Esophagus mucosa (tissue), 1 donor: Measurements from ENCODE around the gene TCF12. TPM values are rescaled to one million over a fixed set of nuclear protein-coding genes. Genes with fewer than 3 reads are reported as not detected.

Source experiments
- ATAC-seq: fragments of 200-7000 bp; cut with Tn5 transposase; one replicate; pipeline ENCODE4 v1.9.1; 2020
- total RNA-seq: library from RNA; stranded (reverse); gene quantifications from one replicate; pipeline ENCODE4 v1.2.4, GENCODE V29; 2023
- donor health status: DM: yes; HTN: yes; CAD: no.

Gene TCF12
- total RNA-seq, 1 donor from 2014 or later, result 47.9 TPM

DNA sequence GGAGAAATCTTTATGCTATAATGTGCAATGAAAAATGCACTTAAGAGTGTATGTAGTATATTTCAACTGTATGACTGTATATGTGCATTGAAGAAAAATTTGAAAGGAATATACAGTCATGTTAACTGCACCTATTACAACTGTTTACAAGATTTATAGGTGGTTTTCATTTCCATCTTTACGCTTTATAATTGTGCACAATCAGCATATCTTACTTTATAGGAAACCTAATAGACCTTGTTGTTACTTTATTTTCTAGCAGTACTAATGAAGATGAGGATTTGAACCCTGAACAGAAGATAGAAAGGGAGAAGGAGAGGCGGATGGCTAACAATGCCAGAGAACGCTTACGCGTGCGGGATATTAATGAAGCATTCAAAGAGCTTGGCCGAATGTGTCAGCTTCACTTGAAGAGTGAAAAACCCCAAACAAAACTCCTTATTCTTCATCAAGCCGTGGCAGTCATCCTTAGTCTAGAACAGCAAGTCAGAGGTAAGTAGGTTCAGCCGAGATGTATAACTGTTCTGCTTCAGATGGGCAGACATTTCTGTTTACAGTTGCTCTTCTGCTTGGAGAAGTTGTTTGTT lies 354.4 kb downstream of the TCF12 start:
- ATAC-seq, result no peak

DNA sequence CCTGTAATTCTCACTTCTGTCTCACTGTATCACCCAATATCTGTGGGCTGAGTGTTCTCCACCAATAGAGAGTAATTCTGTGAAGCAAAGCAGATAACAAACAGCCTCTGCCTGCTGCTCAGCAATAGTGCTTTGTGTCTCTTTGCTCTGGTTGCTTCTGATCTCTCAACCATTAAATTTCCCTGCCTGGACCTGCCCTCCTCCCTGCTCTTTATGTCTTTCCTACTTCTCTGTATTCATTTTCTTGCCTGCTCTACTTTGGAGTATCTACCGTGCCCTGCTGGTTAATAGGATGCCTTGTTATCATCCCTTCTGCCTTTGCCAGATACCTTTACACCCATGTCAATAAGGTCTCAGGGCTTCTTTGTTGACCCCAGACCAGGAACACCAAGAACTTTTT lies 355.0 kb downstream of the TCF12 start:
- ATAC-seq, result peak; percentile 69

DNA sequence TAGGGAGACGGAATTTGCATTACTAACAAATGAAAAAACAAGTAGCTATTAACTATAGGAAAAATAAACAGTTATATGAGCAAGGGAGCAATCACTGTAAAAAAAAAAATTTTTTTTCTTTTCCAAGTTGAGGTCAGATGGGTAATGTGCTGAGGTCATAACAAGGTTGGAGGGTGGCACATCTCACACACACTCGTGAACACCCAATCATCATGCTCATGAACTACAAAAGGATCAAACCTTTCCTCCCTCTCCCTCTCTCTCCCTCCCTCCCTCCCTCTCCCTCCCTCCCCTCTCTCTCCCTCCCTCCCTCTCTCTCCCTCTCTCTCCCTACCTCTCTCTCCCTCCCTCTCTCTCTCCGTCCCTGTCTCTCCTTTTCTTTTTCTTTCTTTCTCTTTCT lies 360.0 kb downstream of the TCF12 start:
- no peak for ATAC-seq

DNA sequence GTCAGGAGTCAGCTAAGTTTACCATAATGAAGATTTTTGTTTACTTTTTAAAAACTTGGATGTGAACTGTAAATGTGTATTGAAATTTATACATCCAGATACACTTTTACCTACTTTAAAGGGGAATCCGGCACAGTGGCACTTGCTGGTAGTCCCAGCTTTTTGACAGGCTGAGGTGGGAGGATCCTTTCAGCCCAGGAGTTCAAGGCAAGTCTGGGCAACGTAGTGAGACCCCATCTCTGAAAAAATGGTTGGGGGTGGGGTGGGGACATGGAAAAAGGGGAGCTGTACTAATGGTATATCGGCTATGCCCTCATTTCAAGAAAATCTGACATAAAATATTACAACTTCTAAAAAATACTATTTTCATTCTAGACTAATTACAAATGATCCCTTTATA lies 362.0 kb downstream of the TCF12 start:
- ATAC-seq, result no peak

DNA sequence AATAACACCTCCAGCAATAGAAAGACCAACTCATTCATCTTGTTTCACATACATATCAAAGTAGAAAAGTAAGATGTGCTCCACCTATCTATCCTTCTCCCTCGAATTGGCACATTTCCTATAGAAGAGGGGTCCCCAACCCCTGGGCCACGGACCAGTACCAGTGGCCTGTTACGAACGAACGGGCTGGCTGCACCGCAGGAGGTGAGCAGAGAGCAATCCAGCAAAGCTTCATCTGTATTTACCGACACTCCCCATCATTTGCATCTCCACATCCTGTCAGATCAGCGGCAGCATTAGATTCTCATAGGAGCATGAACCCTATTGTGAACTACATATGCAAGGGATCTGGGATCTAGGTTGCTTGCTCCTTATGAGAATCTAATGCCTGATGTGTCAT lies 362.9 kb downstream of the TCF12 start:
- no peak for ATAC-seq

DNA sequence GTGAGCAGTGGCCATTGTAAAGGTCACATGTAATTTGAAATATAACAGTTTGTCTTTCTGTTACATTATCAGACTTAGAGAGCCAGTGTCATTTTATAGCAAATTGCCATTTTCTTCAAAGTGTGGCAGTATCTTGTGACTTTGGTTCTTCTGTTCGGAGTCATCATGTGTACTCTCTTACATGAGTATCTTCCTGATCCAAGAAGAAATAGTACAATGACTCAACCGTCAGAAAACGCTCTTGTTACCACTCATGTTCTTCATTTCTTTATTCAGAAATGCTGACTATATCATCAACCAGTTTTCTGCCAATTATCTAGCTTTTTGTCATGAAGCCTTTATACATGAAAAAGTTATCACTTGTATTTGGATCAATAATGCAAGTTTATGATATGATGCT lies 364.2 kb downstream of the TCF12 start:
- ATAC-seq, result no peak

DNA sequence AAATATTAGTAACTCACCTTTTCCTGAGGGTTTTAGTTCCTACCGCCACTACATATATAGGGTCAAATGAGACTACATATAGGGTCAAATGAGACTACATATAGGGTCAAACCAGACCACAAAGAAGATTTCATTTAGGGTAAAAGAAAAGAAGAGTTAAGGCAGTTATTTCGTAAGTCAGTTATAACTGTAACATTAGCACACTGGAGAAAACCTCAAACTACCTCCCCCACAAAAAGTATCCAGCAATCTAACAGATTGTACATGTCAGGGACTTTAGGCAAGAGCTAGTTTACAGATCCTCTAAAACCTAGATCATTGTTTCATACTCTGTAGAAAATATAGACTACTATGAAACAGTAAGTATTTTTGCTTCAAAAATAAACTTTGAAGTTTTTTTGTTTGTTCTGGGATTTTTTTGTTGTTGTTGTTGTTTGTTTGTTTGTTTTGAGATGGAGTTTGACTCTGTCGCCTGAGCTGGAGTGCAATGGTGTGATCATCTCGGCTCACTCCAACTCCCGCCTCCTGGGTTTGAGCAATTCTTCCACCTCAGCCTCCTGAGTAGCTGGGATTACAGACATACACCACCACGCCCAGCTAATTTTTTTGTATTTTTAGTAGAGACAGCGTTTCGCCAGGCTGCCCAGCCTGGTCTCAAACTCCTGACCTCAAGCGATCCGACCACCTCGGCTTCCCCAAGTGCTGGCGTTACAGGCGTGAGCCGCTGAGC lies 365.5 kb downstream of the TCF12 start:
- ATAC-seq, result no peak

DNA sequence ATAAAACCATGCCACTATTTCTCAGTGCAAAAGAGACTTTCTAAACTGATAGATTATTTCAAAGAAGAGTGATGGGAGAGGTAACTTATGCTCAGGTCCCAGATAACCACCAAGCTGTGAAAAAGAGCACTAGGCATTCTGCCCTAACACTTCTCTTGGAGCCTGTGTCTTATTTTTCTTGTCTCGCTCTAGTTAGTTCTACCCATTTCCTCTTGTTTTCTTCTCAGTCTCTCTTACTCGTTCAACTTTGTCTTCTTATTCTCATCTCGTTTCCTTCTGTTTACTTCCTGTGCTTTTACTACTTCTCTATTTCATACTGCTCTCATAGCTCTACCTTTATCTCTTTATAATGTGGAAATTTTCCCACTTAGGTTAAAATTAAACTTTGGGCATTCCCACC lies 366.1 kb downstream of the TCF12 start:
- ATAC-seq, result peak; percentile 37

DNA sequence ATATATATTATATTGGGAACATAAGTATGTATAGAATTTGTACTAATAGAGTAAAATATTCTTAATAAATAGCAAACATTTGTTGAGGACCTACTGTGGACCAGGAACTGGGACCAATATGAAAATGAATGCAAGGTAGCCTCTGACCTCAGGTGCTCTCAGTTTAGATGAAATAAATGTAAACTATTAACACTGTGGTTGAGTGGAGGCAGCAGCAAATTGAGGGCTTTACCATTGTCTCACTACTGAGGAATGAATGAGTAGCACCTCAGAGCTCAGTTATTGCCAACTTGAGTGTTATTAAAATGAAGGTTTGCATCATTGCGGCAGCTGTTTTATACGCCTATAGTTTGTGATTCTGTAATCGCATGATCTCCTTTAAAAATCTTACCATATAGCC lies 366.9 kb downstream of the TCF12 start:
- no peak for ATAC-seq

DNA sequence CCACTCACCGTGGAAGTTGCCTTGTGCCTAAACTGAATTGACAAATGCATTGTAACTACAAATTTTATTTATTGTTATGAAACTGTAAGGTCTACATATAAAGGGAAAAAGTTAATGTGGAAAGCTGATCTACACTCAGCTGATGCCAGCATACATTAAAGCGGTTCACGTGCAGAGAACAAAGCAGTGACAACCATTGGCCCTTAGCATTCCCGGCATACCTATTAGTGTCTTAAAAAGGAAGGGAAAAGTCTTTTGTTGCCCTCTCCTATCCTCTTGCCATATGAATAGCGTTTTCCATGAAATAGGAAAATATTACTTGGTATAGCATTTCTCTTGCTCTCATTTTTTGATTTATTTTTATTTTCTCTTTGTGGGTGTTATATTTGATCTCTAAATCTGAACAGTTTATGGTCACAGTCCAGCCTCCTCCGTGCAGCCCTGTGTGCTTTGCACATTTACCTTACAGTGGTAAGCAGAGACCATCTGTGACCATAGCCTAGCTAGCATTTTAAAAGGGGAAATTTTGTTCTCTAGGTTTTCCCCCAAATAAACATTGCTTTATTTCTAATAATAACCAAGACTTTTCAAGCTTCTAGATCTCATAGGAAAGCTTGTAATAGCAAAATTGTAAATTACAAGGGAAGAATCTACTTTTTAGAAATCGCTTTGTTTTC lies 368.1 kb downstream of the TCF12 start:
- no peak for ATAC-seq

DNA sequence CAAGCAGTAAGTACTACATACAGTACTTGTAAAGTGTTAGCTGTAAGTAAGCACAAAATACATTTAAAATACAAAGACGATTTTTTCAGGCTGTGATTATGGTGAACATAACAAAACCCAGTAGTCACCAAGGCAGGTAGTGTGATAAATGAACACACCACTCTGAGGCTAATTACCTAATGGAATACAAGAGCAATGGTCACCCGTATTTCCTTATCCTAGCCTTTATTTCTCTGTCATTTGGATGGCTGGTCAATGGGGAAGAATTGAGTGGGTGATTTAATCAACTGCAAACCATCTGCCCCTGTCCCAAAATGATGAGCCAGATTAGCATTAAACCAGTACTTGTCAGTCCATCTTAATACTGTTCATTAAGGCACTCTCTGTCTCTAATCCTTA lies 368.7 kb downstream of the TCF12 start:
- no peak for ATAC-seq

DNA sequence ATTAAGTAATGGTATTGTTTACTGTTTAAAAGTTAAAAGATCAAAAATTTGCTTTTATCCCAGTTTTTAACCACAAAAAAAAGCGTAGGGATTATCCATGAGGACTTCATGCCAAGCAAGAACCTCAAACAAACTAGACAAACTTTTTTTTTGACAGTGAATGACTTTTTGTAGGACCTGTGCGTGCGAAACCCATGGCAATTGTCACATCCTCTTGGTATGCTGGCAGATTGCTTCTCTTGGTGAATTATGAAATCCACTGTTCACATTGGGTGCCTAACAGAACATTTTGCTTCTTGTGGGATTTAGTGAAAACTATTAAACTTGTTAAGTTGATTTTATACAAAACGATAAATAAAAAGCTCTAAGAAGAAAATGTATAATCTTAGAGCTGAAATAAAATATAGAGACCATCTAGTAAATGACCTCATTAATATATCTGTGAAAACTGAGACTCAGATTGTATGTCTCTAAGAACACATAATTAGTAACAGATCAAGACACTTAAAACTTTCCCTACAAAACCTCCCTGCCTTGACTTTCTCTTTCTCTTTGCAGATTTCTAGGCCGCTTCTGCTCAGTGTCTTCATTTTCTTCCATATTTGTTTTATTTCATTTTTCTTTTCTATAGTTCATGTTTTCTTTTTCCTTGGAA lies 370.6 kb downstream of the TCF12 start:
- ATAC-seq, result no peak

DNA sequence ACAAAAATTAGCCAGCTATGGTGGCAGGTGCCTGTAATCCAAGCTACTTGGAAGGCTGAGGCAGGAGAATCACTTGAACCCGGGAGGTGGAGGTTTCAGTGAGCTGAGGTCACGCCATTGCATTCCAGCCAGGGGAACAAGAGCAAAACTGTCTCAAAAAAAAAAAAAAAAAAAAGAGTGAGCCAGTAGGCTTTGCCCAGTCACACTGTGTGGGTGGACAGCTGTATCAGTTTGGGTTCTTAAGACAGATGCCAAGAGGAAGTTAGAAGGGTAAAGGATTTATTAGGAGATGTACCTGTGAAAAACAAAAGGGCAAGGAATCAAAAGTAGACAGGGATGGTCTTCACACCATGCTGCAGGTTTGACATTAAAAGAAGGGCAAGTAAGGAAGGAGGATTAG lies 371.7 kb downstream of the TCF12 start:
- ATAC-seq, result no peak

DNA sequence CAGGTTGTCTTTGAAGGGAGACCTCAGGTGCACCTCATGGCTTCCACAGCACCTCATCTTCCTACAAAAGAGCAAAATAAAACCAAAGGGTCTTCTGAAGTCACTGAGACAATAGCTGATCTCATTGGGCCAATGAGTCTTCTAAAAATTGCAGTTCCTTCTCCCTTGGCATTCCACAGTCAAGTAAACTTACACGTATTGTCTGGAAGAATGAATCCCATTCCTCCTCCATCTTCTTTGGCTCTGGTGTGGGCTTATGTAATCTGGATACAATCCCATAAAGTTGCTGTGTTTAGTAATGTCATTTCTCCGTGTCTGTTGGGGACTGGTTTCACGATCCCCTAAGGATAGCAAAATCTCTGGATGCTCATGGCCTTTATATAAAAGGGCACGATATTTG lies 372.4 kb downstream of the TCF12 start:
- no peak for ATAC-seq

DNA sequence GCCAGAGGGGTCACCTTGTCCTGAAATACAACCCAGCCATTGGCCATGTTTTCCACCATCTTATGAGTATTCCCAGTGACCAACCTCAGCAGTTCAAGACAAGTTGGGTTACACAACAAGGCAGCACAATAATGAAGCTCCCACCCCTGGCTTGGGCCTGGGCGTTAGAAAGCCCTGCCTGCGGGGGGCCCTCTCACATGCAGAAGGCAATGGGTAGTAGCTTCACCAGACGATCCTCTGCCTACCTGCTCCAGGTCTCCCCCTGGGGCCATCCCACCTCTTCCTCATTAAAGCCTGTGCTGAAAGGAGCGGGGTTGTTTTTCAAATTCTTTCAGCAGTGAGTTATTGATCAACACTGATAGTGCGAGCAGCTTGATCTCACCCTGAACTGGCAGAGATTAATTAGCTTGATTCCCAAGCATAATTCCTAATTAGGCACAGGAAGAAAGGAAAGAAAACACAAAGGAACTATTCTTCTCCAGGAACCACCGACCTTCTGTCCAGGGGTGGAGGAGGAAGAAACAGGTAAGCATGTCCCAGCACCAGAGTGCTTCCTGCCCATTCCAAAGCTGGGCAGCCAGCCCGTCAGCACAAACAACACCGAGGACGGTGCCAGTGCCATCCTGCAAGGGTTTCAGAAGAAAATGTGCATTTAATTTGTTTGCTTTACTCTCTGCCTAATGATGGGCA lies 378.2 kb downstream of the TCF12 start:
- no peak for ATAC-seq

DNA sequence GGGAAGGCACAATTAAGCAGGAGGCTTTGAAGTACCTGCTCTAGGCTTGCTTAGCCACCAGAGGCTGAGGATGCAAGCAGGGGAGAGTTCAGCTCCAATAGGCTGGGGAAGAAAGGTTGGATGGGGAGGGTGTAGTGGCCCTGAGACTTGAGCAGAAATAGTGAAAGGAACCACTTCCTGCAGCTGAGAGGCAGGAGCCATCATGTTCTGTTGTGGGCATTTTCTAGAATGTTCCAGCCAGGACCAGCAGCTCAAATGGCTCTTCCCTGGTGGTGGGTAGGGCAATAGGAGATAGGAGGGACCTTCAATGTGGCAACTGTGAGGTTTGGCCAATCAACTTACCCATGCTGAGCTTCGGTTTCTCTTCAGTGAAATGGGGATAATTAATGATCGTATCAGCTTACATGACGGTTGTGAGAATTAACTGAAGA lies 378.7 kb downstream of the TCF12 start:
- no peak for ATAC-seq

DNA sequence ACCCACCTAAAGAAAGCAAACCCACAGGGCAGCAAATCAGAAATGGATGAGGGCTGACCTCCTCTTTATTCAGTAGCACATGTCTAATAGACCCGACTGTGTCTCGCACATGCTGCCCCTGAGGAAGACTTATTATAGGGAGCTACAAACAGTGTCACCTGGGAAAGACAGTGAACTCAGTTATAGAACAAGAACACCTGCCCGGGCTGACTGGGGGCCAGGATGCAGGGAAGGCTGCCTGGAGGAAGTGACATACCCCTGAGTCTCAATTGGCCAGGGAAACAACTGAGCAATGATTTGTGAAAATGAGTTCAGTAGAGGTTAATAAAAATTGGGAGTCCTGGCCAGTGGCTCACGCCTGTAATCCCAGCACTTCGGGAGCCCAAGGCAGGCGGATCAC lies 379.2 kb downstream of the TCF12 start:
- no peak for ATAC-seq

DNA sequence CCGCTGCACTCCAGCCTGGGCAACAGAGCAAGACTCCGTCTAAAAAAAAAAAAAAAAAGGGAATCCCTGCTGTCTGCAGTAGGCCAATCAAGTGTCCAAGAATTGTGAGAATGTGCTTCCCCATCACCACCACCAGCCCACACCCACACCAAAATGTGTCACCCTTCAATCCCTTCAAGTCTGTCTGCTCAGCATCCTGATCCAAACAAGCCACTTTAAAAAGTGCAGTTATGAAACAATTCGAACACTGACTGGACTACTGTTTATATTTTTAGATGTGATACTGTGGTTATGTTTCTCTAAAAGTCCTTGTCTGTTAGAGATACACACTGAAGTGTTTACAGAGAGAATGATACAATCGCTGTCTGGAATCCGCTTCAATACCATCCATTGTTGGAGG lies 379.8 kb downstream of the TCF12 start:
- ATAC-seq, result no peak

DNA sequence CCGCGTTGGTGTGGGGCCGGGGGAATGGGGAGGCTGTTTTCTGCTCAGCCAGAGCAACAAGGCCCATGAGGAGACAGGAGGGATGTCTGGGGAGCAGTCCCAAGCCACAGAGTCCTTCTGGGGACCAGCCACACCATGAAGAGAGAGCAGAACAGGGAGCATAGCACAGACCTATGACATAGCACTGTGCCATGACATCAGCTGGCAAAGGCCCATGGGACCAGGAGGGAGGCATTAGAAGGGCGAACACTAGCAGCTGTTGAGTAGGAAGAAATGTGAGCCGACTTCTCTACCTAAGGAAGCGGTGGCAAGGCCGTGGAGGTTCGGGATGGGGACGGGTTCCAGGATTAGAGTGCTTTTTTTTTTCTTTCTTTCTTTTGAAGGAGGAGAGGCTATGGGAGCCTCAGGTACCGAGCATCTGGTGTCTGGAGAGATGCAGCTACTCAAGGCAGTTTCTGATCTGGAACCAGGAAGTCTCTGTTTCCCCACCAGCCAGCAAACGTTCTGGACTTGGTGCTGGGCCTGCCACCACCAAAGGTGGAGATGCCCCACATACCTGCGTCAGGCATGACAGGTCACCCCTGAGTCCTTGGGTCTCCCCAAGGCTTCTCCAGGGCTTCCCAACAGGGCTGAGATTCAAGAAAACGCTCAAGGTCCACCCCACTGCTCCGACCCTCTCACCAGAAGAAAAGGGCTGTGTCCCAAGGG lies 380.6 kb downstream of the TCF12 start:
- ATAC-seq, result no peak

DNA sequence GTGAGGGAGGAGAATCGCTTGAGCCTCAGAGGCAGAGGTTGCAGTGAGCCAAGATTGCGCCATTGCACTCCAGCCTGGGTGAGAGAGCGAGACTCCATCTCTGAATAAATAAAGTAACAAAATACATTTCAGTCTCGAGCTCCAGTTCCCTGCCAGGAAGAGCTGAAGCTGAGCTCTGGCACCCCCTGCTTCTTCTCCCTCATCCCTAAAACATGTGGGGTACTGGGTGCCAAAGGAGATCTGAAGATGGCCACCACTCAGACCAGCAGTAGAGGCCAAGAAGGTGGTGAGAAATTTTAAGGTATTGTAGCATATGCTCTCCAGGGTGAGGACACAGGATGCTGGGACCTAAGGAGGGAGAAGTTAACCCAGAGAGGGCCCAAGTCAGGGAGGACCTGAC lies 382.9 kb downstream of the TCF12 start:
- no peak for ATAC-seq

DNA sequence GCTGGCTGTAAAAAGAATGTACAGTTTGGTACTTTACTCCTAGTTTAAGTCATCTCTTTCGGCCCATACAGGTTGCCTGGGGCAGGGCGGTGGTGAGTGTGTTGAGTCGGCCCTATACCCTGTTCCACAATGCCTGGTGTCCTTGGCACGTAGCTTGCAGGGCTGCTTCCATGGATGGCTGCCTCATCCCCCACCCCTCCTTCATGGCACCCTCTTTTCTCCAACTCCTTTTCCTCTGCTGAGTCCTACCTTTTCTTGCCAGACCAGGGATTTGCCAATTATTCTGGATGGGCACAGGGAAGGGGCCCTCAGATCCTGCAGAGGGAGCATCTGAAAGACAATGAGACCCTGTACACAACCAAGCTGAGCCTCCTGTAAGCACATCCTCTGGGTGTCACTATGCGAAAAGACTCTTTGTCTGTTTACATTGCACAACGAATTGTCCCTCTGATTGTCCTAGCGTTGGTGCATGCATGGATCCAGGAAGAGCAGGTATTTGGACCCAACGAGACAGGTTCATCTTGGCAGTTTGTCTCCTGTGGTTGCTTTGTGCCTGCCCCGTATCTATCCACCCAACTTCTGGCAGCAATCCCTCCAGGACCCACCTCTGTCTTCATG lies 384.3 kb downstream of the TCF12 start:
- no peak for ATAC-seq

DNA sequence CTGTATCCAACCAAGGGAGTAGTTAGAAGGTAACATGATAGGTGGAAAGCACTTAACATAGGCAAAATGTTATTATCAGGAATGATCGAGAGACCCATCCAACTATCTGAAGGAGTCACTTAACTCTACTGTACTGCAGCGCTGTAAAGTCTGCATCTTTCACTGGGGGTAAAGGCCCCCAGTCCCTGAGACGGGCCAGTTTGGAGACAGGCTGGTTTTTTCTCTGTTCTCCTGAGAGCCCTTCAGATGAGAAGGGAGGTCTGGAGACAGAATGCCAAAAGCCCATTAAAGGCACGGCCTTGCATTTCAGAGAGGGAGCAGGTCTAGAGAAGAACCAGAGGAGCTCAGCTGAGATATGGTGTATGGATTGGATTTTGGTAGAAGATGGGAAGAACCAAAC lies 386.6 kb downstream of the TCF12 start:
- ATAC-seq, result no peak
